Measurements from ENCODE around the gene ZC3H10. TPM values are rescaled to one million over a fixed set of nuclear protein-coding genes. Genes with fewer than 3 reads are reported as not detected.

ZC3H10 gene
- total and polyA plus RNA-seq, 2 of the 4 experiments (the other 2 are of a cell fraction) = 1.5 to 3.6 TPM

DNA sequence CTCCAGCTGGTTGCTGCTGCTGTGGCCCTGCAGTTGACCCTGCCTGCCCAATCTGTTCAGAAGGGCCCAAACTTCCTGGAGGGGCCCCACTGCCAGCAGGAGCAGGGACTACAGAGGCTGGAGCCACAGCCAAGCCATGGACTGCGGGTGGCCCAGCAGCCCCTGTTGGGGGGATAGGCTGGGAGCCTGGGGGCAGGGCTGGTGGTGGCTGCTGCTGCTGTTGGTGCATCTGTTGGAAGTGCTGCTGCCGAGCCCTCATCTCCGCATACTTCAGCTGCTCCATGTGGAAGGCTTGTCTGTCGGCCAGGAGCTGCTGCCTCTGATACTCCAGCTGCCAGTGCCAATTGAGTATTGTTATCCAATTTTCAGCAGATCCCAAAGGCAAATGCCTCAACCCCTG lies 47.3 kb downstream of the ZC3H10 start:
- ATAC-seq (ENCODE audit: low read depth) = peak; percentile 3

More for the DNA sequence above, 47.3 kb downstream of the ZC3H10 start:
- peaks cover 48% of the 10 kb centered on the region for H4K20me1 ChIP-seq (ENCODE audit: insufficient read depth, low read length)
- no TSS peak for BruUV-seq (replicated peaks)
- no peak overlapping the region for H3K18ac ChIP-seq (ENCODE audit: low read depth, low read length)
- no peak overlapping the region for H3K4me3 ChIP-seq (ENCODE audit: insufficient read depth, low read depth, low read length)
- 80% methylated on average over 1 of the region's 4 CpGs; no CpG with 5 or more reads in 1 of the 2 experiments for WGBS, 2 experiments (ENCODE audit: extremely low coverage in 2 of 2, insufficient read length in 1 of 2)
- H2BK5ac ChIP-seq (ENCODE audit: low read depth, low read length, poor library complexity, severe bottlenecking) = no peak overlapping the region
- dilution Hi-C loops (cut with HindIII; ENCODE audit: low sequenced_read_pairs, unreplicated experiment) = no loop called here
- peak overlapping the region; percentile 40; the same call in 1 of the 2 replicates for H3K23ac ChIP-seq (ENCODE audit: low read depth, low read length)
- H2BK120ac ChIP-seq (ENCODE audit: low read depth, low read length) = no peak overlapping the region
- H2AK9ac ChIP-seq (replicated peaks; ENCODE audit: low read depth, low read length, poor library complexity) = peak overlapping the region; percentile 29
- POLR2A ChIA-PET (ENCODE audit: unreplicated experiment) = interaction anchor here (0.5 kb wide), 1 partner anchor 14 kb away, joined by 3 read pairs; no protein-coding TSS in a partner anchor
- no peak overlapping the region for H3K27ac ChIP-seq (ENCODE audit: insufficient read depth, low read length)
- peaks cover 7% of the 10 kb centered on the region; the same call in 1 of the 2 replicates for H3K4me1 ChIP-seq (ENCODE audit: control insufficient read depth, insufficient read depth, low read length)
- peak overlapping the region in 1 of 2 experiments; percentile 3; a peak in 1 of 4 replicates for H4K8ac ChIP-seq (ENCODE audit: low read depth in 2 of 2, low read length in 2 of 2)
- H3K9me3 ChIP-seq (ENCODE audit: control insufficient read depth, insufficient read depth, low read length) = no peaks in the 10 kb centered on the region
- no peak overlapping the region for H2AFZ ChIP-seq (replicated peaks; ENCODE audit: low read length, poor library complexity)
- no peak overlapping the region for H3K4me2 ChIP-seq (ENCODE audit: low read depth, low read length)
- no peak overlapping the region for H3K9ac ChIP-seq (ENCODE audit: low read depth, low read length)
- H3K56ac ChIP-seq (ENCODE audit: extremely low read depth, insufficient read depth, low read length) = no peak overlapping the region
- H2BK20ac ChIP-seq (ENCODE audit: low read depth, low read length) = no peak overlapping the region
- in situ Hi-C loops (cut with MboI; ENCODE audit: low sequenced_read_pairs) = no loop called here
- no peak overlapping the region for H2BK15ac ChIP-seq (ENCODE audit: low read depth, low read length)
- peaks cover 14 to 43% of the 10 kb centered on the region in 2 experiments for H3K79me1 ChIP-seq (ENCODE audit: low read depth in 1 of 2, low read length in 2 of 2)
- no peak overlapping the region for H3K4ac ChIP-seq (ENCODE audit: low read depth, low read length)
- no peak overlapping the region for H4K91ac ChIP-seq (ENCODE audit: insufficient read depth, low read depth, low read length)
- TF ChIP-seq MAZ (IDR thresholded peaks at IDR 0.05; ENCODE audit: borderline replicate concordance, low read depth, low read length) = no peak
- TF ChIP-seq, protein P1, sequence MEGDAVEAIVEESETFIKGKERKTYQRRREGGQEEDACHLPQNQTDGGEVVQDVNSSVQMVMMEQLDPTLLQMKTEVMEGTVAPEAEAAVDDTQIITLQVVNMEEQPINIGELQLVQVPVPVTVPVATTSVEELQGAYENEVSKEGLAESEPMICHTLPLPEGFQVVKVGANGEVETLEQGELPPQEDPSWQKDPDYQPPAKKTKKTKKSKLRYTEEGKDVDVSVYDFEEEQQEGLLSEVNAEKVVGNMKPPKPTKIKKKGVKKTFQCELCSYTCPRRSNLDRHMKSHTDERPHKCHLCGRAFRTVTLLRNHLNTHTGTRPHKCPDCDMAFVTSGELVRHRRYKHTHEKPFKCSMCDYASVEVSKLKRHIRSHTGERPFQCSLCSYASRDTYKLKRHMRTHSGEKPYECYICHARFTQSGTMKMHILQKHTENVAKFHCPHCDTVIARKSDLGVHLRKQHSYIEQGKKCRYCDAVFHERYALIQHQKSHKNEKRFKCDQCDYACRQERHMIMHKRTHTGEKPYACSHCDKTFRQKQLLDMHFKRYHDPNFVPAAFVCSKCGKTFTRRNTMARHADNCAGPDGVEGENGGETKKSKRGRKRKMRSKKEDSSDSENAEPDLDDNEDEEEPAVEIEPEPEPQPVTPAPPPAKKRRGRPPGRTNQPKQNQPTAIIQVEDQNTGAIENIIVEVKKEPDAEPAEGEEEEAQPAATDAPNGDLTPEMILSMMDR (conservative IDR thresholded peaks at IDR 0.05; ENCODE audit: low read depth, low read length) = no peak
- TF ChIP-seq, protein P2, sequence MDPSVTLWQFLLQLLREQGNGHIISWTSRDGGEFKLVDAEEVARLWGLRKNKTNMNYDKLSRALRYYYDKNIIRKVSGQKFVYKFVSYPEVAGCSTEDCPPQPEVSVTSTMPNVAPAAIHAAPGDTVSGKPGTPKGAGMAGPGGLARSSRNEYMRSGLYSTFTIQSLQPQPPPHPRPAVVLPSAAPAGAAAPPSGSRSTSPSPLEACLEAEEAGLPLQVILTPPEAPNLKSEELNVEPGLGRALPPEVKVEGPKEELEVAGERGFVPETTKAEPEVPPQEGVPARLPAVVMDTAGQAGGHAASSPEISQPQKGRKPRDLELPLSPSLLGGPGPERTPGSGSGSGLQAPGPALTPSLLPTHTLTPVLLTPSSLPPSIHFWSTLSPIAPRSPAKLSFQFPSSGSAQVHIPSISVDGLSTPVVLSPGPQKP (IDR thresholded peaks at IDR 0.05; ENCODE audit: borderline replicate concordance, low read depth, low read length) = no peak
- TF ChIP-seq SMC3 (IDR thresholded peaks at IDR 0.05; ENCODE audit: low read depth, low read length) = no peak
- TF ChIP-seq BHLHE40 (IDR thresholded peaks at IDR 0.05; ENCODE audit: low read depth, low read length) = no peak
- TF ChIP-seq MXI1 (IDR thresholded peaks at IDR 0.05; ENCODE audit: borderline replicate concordance, low read depth, low read length) = no peak
- TF ChIP-seq NFE2L2 (IDR thresholded peaks at IDR 0.05; ENCODE audit: low read depth, low read length) = no peak
- no peak for TF ChIP-seq CEBPB (IDR thresholded peaks at IDR 0.05; ENCODE audit: low read depth, low read length)
- no peak for TF ChIP-seq CHD1 (IDR thresholded peaks at IDR 0.05; ENCODE audit: low read depth, low read length)
- no peak for TF ChIP-seq RFX5 (IDR thresholded peaks at IDR 0.05; ENCODE audit: low read depth, low read length)
- TF ChIP-seq RCOR1 (IDR thresholded peaks at IDR 0.05; ENCODE audit: insufficient replicate concordance, low read length) = no peak
- no peak for TF ChIP-seq RAD21 (IDR thresholded peaks at IDR 0.05; ENCODE audit: low read length)
- TF ChIP-seq MAFK (IDR thresholded peaks at IDR 0.05; ENCODE audit: low read depth, low read length) = no peak
- TF ChIP-seq FOS (IDR thresholded peaks at IDR 0.05; ENCODE audit: low read depth, low read length) = no peak
- TF ChIP-seq POLR2A (IDR thresholded peaks at IDR 0.05; ENCODE audit: low read depth, low read length) = no peak
- TF ChIP-seq, protein P3, sequence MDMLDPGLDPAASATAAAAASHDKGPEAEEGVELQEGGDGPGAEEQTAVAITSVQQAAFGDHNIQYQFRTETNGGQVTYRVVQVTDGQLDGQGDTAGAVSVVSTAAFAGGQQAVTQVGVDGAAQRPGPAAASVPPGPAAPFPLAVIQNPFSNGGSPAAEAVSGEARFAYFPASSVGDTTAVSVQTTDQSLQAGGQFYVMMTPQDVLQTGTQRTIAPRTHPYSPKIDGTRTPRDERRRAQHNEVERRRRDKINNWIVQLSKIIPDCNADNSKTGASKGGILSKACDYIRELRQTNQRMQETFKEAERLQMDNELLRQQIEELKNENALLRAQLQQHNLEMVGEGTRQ (IDR thresholded peaks at IDR 0.05; ENCODE audit: low read depth, low read length) = no peak
- CTCF ChIA-PET = interaction anchor here (1.0 kb wide), 1 partner anchor 24 kb away, joined by 4 read pairs; the partner anchor contains the start of gene SMARCC2
- DNase-seq = no peak
- intact Hi-C loops (cut with micrococcal nuclease) = no loop called here
- peaks cover 82% of the 10 kb centered on the region for H3K36me3 ChIP-seq (ENCODE audit: control insufficient read depth, insufficient read depth, low read length)
- no peak overlapping the region for H4K5ac ChIP-seq (ENCODE audit: low read depth, low read length)
- no peaks in the 10 kb centered on the region; the same call in 1 of the 2 replicates for H3K9me1 ChIP-seq (ENCODE audit: insufficient read depth, low read length)
- no peak overlapping the region for H2AK5ac ChIP-seq (ENCODE audit: low read depth, low read length)
- H3K27me3 ChIP-seq (ENCODE audit: control insufficient read depth, insufficient read depth, low read length) = no peaks in the 10 kb centered on the region
- no peak overlapping the region for H3K14ac ChIP-seq (replicated peaks; ENCODE audit: low read depth, low read length)

All from IMR-90 (cell line).